ENCODE measurements around the gene INSC.
A peak's percentile ranks its signal among the peaks of the same experiment; 100 is the strongest.

The INSC gene

DNA sequence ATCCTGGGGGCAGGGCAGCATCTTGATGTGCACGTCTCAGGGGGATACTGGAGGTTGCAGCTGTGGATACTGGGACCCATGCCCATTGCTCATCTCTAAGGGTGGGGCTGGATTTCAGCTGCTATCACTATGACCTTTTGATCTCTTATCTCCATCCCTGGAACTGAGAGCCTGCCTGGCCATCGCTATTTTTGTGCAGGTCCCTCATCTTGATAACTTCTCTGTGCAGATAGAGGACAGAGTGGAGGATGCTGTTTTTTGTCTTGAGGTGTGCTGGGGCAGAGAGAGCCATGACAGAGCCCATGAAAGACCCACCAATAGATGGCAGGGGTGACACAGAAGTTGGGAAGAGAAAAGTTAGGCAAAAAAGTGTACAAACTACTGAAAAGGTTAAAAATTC, 5.1 kb upstream of the INSC start:
- DNase-seq: no peak

DNA sequence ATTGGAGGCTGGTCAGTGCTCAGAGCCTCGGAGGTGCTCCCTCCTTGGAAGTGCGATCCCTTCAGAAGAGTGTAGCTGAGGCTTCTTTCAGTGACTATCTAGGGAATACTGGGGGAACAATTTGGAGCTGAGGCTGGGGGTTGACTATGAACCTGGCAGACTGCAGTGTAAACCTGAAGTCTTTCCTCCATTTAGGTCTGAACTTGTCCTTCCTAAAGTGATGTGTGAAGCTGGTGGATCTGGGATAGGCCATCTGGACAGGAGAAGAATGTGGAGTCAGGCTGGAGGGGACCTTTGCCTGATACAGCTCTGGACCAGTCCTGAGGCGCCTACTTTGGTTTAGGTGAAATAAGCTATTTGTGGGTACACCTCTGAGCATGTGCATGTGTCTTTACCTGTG, 3.5 kb upstream of the INSC start:
- DNase-seq: no peak

DNA sequence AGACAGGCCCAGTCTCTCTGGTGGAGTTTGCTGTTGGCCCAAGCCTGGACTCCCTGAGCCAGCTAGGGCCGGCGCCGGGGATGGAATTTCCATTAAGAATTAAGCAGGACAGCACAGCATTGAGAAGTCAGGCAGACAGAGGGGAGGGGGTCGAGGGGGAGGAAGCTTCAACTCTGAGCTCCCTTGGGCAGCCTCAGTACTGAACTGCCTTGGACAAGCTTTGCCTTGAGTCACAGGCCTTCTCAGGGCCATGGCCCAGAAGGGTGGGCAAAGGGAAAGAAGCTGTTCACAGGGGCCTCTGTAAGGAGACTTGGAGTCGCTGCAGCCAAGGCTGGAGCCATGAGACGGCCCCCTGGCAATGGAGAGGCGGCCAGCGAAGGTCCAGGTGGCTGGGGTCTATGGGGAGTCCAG, 2.6 kb upstream of the INSC start:
- DNase-seq: no peak

DNA sequence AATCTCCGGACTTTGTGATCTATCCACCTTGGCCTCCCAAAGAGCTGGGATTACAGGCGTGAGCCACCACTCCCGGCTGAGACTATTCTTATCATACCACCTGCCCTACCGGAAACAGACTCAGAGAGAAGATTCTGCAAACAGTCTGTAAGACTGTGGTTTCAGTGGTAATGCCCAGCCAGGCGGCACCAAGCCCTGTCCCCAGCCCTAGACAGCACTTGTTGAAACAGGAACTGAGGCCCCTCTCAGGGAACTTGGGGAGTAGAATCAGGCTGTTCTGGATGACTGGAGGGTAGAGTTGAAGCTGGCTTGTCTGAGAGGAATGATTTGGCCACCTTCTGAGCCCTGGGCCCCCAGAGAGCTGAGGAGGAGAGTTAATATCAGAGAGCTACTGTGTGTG, 1.3 kb upstream of the INSC start:
- DNase-seq: no peak

DNA sequence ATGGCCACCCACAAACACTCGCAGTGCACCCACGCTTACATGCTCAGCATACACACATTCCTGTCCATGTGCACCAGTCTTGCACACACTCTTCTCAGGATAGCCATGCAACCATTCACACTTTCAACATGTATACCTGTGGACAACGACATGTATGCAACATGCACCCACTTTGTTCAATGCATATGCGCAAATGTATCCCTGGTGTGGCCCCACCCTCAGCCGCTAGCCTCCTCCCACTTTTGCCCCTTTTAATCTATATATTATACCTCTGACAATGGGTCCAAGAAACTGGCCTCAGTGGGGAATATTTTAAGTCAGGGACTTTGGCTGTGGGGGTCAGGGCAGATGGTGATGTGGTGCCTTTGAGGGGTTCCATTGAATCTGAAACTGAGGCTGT, 963 bp downstream of the INSC start:
- no peak for DNase-seq

DNA sequence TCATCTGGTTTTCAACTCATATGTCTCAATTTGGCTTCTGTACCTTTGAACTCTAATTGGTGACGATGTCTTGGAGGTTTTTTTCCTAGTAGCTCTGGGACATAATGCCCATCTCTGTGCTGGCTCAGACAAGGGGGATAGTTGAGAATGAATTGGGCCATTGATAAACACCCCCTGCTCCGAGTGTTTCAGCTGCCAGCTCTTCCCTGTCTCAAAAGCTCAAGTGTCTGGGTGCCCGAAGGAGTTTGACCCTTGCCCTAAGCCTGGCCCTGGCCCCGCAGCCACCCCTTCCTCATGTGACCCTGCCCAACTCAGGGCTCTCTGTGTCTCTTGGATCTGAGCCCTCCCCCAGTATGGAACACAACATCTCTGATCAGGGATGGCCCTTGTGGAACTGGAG, 3.0 kb downstream of the INSC start:
- no peak for DNase-seq

DNA sequence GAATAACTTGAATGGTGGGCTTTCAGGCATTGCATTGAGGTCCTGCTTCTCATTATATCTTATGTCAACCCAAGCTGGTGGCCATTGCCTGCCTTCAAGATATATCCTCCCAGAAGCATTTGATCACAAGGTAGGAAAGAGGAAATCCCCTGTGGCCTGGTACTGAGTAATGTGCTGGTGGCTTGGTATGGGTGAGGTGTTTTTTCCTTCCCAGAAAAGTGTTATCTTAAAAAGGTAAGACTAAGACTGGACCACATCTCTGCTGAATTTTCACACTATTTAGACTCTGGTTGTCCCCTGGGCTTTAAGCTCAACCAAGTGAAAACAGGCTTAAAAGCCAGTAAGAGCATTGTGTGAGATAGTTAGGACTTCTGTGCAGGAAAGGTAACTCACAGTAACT, 3.7 kb downstream of the INSC start:
- DNase-seq: no peak

DNA sequence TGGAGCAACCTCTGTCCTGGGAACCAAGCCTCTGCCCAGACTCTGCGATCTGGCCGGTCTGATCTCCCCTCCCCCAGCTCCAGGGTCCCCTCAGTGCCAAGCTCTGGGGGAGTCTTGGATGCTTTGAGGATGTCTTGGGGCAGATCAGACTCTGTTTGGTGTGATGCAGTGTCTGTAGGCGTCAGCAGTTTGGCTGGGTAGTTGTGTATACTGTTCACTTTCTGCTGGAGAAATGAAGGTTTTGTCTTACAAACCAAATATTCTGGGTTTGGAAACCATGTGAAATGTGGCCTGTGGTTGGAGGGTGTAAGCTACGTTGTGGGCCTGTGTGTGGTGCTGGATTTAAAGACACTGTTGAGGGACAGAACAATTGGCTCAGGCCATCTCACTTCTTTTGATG, 4.6 kb downstream of the INSC start:
- DNase-seq: no peak

DNA sequence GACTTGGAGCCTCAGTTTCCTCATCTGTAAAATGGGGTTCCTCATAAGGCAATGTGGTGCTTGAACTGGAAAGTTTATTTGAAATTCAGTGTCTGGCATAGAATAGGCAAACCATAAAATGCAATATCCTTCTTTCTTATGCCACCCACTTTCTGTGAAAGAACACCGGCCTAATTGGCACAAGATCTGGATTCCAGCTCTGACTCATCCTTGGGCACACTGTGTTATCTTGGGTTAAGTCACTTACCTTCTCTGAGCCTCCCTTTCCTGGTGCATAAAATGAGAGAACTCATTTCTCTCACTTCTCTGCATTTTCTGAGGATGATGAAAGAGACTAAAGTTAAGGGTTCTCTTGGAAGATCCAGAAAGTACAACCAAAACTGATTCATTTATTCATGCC, 5.1 kb downstream of the INSC start:
- no peak for DNase-seq

DNA sequence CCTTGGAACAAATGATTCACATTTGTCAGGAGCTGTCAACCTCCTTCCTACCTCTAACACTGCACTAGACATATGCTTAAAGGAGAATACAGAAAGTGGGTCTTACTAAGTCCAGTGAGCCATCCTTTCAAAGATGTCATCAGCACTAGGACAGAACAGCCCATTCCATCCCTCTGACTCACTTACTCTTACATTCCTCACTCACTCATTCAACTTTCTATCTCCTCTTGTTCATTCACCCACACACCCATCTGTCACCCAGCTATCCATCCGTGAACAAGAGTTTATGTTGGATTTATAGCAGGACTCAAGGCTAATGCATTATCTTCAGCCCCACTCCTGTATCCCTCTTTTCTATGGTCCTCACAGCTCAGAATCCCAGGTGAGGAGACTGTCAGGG, 9.1 kb downstream of the INSC start:
- peak; percentile 88 for DNase-seq

DNA sequence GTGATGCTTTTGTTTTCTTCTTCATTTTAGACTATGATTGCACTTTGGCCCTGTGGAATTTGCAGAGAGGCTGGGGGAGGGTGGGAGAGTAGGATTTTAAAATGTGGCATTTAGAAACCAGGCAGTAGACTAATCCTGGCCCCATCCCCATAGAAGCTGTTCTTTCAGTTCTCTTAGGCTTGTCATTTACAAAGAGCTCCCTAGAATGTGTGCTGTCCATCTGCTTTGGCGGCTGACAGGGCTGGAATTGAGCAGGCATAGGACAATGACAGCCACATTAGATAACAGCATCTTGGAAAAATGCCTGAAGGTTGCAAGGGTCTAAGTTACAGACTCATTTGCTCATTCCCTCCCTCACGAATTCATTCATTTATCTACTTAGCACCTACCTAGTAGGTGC, 9.8 kb downstream of the INSC start:
- DNase-seq: no peak

DNA sequence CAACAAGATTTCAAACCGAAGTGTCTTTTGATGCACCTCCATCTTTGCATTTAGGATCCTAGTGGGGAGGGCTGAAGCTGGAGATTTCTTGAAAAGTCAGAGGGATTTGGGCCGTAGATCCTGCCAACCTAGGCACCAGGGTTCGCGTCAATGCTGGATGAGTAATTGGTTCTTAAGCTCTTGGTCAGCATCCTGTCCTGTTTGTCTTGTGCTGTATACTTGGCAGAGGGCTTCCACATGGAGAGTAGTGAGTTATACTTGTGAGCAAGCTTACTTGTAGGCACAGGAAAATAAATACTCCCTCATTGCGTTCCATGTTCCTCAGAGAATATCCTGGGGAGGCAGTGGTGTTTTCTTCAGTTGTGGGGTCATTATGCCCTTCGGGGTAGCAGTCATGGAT, 12.6 kb downstream of the INSC start:
- DNase-seq: peak; percentile 46

DNA sequence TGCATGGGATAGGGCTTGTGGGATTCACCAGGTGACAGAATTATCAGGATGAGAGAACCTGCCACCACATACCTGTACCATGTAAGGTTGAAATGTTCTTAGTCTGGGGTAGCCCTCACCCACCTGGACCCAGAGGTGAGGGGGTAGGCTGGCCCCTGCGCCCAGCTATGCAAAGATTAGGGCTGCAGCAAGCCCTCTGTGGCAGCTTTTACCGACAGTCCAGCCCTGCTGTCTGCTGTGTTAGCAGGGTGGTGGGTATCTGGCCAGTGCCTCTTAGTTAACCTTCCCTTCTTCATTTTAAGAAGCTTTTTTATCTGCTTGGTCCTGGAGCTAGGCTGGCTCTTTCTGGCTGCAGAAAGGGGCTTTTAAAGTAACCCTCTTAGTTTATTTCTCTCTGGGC, 13.9 kb downstream of the INSC start:
- DNase-seq: no peak

DNA sequence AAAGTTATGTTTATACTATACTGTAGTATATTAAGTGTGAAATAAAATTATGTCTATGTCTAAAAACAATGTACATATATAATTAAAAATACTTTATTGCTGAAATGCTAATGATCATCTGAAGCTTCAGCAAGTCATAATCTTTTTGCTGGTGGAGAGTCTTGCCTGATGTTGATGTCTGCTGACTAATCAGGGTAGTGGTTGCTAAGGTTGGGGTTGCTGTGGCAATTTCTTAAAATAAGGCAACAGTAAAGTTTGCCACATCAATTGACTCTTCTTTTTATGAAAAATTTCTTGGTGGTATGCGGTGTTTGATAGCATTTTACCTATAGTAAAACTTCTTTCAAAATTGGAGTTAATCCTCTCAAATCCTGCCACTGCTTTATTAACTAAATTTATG, 21.4 kb downstream of the INSC start:
- DNase-seq: no peak

DNA sequence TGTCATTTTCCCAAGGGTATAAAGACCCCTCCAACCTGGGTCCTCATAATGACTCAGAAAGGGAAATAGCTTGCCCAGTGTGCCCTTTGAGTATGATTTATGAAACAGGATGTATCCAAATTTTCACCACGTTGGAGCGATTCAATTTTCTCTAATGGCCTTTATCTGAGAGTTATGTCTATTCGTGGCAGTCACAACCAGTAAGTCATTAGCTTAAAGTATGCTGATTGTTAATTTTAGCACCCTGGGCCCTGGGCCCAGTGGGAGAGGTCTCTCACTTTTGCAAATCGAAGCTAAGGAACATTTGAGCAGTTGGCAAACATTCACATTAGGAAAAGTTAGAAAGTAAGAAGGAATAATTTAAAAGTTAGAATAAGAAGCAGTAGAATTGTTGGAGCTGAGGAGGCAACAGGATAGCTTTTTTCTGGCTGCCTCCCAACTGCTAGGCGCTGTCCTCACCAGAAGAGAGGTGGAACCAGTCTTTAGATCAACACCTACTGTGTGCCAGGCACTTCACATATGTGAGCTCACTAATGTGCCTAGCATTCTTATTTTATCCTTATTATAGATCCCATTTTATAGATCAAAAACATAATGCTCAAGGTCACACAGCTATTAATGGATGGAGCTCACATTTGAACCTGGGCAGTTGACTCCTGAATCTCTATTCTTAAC, 24.5 kb downstream of the INSC start:
- DNase-seq: no peak

DNA sequence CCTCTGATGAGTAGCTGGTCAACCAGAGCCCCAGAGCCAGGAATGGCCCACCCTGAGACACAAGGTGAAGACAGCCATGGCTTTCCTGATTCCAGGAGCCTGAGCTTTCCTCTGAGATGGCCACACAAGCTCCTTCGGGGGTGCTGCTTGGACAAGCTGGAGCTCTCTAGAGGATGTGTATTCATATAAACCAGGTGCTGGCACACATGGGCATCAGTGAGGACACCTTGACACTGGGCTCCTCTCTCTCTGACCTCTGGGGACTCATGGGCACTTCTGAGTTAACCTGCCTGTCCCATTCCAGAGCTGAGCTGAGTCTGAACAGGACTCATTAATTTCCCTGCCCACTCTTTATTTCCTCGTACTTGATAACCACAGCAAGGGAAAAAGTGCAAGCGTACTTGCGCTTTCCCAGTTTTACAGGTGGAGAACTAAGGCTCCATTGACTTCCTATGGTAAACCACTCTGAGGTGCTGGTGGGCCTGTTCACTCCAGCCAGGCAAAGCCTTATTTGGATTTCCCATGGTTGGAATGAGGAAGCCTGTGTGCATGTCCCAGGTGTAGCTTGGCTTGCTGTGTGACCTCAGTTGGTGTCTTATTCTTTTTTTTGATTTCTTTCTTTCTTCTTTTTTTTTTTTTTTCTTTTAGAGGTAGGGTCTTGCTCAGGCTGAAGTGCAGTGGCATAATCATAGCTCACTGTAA, 25.4 kb downstream of the INSC start:
- DNase-seq: no peak

DNA sequence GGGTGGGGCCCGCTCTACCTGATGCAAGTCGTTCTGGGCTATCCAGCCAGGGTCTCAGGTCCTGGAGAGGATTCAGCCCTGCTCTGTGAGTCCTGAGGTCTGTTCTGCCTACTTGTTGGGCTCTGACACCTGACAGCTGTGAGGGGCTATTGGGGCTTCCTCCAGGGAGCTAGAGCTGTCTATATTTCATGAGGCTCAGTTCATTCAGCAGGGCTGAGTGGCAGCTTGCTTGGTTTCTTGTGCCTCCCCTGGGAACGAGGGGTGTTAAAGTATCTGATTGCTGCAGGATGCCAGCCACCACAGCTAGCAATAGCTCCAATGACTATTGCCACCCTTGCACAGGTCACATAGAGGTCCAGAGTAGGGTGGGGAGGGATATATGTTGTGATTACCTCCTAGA, 26.7 kb downstream of the INSC start:
- DNase-seq: no peak

DNA sequence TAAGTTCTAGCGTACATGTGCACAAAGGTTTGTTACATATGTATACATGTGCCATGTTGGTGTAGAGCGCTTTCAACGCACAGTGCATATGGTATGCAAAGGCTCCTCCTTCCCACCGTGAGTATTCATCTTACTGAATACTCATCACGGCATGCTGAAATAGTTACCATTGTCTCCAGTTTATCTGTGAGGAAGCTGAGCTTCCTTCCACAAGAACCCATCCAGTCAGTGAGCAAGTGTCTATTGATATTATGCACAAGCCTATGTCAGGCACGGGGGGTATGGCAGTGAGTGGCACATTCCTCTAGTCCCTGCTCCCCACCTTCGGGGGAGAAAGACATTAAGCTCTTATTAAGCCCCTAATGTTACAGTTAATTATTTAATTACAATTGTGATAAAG, 28.1 kb downstream of the INSC start:
- DNase-seq: no peak

DNA sequence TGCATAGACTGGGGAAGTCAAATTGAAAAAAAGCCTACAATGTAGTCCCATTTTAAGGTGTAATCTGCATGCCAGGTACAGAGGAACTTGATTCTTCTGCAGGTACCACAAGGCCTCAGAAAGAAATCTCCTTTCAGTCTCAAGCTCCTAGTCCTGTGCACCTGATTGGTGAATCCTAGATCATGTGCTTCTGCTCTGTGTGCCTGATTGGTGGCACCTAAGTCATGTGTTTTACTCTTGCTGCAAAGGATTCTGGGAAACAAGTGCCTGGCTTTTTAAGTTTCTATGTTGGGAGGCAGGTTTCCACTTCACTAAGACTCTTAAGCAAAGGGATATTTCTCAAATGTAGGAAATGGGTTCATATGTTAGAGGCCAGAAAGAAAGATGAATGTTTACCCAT, 29.1 kb downstream of the INSC start:
- no peak for DNase-seq

DNA sequence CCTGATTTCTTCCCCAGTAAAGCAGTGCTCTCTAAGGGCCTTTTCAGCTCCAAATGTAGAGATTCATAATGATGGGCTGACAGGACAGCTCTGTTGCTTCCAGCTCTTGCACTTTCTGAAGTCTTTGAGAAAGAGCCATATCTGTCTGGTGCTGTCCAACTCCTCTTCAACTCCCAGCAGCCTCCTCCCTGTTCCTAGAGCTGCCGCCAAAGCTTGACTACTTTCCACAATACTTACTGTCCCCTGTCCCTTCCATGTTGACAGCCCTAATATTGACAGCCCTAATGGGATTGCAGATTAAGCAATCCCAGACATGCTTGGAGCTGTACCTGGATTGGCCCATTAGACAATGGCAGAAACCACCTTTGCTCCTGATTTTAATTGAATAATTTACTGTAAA, 29.6 kb downstream of the INSC start:
- no peak for DNase-seq

DNA sequence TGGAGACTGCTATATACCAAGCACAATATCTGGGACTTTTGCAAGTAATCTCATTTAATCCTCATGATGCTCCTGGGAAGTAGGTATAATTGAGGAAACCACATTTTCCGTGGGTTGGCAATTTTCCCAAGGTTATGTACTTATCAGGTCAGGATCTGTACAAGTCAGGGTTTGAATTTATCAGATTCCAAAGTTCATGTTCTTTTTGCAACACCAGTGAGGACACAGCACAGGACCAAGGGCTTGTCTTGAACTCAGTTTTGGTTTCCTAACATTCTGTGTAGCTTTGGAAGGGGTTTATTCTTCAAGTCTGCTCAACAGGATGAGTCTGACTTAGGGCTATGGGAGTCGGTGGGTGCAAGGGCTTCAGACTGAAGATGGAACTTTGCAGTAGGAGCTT, 30.4 kb downstream of the INSC start:
- DNase-seq: no peak

DNA sequence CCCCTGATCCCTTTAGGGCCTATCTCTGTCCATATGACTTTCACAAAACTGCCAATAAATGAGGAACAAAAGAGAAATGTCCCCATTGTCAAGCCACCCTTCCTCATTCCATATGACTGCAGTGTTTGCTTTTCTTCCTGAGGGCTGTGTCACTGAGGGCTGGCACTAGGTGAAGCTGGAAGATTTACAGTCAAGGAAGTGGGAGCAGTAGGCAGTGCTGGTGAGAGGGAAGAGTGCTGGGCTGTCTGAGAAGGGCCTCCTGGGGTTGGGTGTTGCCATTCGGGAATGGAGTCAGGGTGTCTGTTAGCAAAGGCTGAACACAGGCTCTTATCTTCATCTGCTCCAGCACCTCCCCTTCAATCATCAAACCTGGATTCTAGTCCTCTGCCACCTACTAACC, 30.9 kb downstream of the INSC start:
- no peak for DNase-seq

DNA sequence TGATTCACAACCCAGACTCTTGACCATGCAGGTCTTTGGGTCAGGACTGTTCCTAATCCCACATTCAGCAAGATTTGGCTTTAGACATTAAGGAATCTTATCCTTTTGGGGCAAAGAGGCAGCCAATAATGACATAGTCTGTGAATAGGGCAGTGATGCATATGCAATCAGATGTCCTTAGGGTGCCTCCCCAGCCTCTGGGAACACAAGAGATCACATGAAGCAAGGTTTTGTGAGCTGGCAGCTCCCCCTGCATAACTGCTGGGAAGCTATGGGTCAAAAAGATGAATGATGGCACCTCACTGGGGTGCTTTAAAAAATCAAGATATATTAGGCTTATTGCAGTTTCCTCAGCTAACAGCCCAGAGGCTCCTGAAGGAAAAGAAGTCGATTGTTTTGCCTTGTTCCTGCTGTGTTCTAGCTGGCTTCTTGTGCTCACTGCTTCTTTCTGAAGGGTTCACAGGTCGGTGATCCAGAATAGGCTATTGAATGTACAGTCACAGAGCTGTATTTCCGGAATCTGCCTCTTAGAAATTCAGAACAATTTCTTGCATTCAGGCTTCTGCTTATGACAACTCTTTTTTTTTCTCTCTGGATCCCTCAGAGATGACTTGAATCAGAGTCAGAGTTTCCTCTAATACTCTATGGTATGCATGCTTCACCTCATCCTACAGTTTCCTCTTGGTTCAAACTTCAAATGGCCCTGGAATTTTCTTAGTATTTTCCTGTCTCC, 31.7 kb downstream of the INSC start:
- DNase-seq: peak; percentile 18

DNA sequence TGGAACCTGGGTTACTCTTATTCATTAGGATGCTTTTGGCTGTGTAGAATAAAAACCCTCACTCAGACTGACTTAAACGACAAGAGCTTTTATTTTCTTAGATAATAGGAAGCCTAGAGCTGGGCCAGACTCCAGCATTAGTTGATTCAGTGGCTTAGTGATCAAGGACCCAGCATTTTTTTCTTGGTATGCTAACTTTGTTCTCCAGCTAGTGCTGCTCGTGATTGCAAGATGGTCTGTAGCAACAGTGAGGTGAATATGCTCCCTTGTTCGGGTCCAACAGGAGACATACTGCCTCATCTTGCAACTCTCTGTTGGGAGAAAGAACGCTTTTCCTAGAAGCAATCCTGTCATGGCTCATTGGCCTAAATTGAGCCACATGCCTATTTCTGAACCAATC, 33.4 kb downstream of the INSC start:
- no peak for DNase-seq

DNA sequence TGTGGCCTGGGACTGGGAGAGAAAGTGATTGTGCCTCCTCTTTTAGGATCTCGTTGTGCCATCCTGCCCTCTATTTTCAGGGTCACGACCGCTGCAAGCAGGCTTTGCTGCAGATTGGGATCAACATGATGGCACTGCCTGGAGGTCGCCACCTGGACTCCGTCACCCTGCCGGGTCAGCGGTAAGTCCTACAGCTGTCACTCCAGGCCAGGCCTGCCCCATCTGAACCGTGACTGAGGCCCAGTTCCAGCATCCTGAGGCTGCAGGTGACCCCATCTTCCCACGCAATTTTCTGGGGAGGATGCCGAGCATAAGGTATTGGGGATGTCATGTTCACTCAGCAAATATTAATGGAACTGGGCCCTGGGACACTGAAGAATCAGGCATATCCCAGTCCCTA, 34.3 kb downstream of the INSC start:
- DNase-seq: no peak

Data from fibroblast of skin of right biceps (primary cell).